Astrocyte (in vitro differentiated cells and primary cell): Measurements from ENCODE around the gene MAP7. TPM values are rescaled to one million over a fixed set of nuclear protein-coding genes. Genes with fewer than 3 reads are reported as not detected.

Experiments
- DNase-seq: peaks from one replicate; pipeline ENCODE4 v3.0.0-alpha.2; 2010; ENCODE audit warnings: low read depth
- FAIRE-seq: peaks from 2 replicates; lab custom pipeline; 2011; peaks lifted over from hg19 to GRCh38; lab: Jason Lieb, UNC
- H2AFZ ChIP-seq: 2 replicates; pipeline ENCODE4 v1.6.0; 2012; ENCODE audit warnings: low read depth, low read length, inconsistent platforms
- H3K27ac ChIP-seq: 2 replicates; pipeline ENCODE4 v1.5.1; 2011; ENCODE audit warnings: low read depth, low read length, inconsistent platforms
- H3K27me3 ChIP-seq: 2 replicates; pipeline ENCODE4 v1.6.0; 2011; ENCODE audit warnings: low read length, inconsistent platforms; ENCODE audit not compliant: insufficient read depth
- H3K36me3 ChIP-seq: 2 replicates; pipeline ENCODE4 v1.5.1; 2011; ENCODE audit warnings: low read length, inconsistent platforms; ENCODE audit not compliant: insufficient read depth
- H3K4me1 ChIP-seq: 2 replicates; pipeline ENCODE4 v1.5.1; 2011; ENCODE audit warnings: low read length, inconsistent platforms; ENCODE audit not compliant: insufficient read depth
- H3K4me2 ChIP-seq: 2 replicates; pipeline ENCODE4 v1.6.0; 2012; ENCODE audit warnings: low read length, inconsistent platforms
- H3K4me3 ChIP-seq: 2 replicates; pipeline ENCODE4 v1.5.1; 2011; ENCODE audit warnings: low read depth, mild to moderate bottlenecking, low read length, inconsistent platforms; ENCODE audit not compliant: insufficient read depth
- H3K79me2 ChIP-seq: 2 replicates; pipeline ENCODE4 v1.6.0; 2012; ENCODE audit warnings: mild to moderate bottlenecking, low read length, inconsistent platforms; ENCODE audit not compliant: insufficient read depth
- H3K9ac ChIP-seq: 2 replicates; pipeline ENCODE4 v1.6.0; 2012; ENCODE audit warnings: mild to moderate bottlenecking, low read length, inconsistent platforms
- H3K9me3 ChIP-seq: 2 replicates; pipeline ENCODE4 v1.5.1; 2012; ENCODE audit warnings: low read depth, mild to moderate bottlenecking, low read length, inconsistent platforms; ENCODE audit not compliant: insufficient read depth
- H4K20me1 ChIP-seq: 2 replicates; pipeline ENCODE4 v1.6.0; 2012; ENCODE audit warnings: low read length, inconsistent platforms; ENCODE audit not compliant: insufficient read depth
- H3K27ac Mint-ChIP-seq: one replicate; pipeline ENCODE4 v1.8.0; 2021; ENCODE audit warnings: mild to moderate bottlenecking, mixed read lengths; ENCODE audit not compliant: unreplicated experiment
- H3K27me3 Mint-ChIP-seq: one replicate; pipeline ENCODE4 v1.8.0; 2021; ENCODE audit warnings: low read depth, mixed read lengths; ENCODE audit not compliant: unreplicated experiment
- H3K36me3 Mint-ChIP-seq: one replicate; pipeline ENCODE4 v1.8.0; 2021; ENCODE audit warnings: low read depth, mixed read lengths; ENCODE audit not compliant: unreplicated experiment
- H3K4me1 Mint-ChIP-seq: one replicate; pipeline ENCODE4 v1.8.0; 2021; ENCODE audit warnings: low read depth, mixed read lengths; ENCODE audit not compliant: unreplicated experiment
- H3K4me3 Mint-ChIP-seq: one replicate; pipeline ENCODE4 v1.8.0; 2021; ENCODE audit warnings: mild to moderate bottlenecking, moderate library complexity, mixed read lengths; ENCODE audit not compliant: unreplicated experiment
- H3K9me3 Mint-ChIP-seq: one replicate; pipeline ENCODE4 v1.8.0; 2021; ENCODE audit warnings: mild to moderate bottlenecking, mixed read lengths; ENCODE audit not compliant: unreplicated experiment
- EZH2 ChIP-seq: IDR thresholded peaks from 2 replicates; pipeline ENCODE4 v1.6.1; 2012; ENCODE audit warnings: mild to moderate bottlenecking, low read length, inconsistent platforms; ENCODE audit not compliant: insufficient read depth
- total RNA-seq: library from RNA; stranded (reverse); gene quantifications from 2 replicates; pipeline ENCODE4 v1.2.1, GENCODE V29; 2021
- TF ChIP-seq, protein P1 (sequence below): IDR thresholded peaks from 2 replicates; pipeline ENCODE4 v1.5.1; 2011; ENCODE audit warnings: low read depth, mild to moderate bottlenecking, inconsistent platforms, low read length, moderate library complexity; ENCODE audit not compliant: insufficient read depth

MAP7 gene
- total RNA-seq, 1 donor from 2014 or later, result 3.3 TPM

DNA sequence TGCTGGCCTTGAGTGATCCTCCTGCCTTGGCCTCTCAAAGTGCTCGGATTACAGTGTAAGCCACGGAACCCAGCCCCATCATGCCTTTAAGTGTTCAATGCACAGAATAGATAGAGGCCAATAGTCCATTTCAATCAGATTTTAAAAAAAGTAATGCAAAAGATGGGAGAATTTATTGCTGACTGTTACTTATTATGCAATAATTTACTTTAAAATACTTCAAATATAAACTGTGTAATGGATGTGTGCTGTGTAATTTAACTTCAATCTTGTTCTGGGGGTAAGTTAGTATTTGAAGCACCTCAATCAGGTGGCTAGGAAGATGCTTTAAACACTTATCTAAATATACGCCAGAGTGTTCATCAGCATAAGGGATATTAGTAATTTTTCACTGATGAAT is 208.9 kb downstream of the MAP7 start:
- no peaks in the 10 kb centered on the region for H3K36me3 Mint-ChIP-seq
- FAIRE-seq (no peak), DNase-seq (no peak)
- H3K4me2 ChIP-seq, result no peak overlapping the region
- H3K9ac ChIP-seq, result no peak overlapping the region
- TF ChIP-seq EZH2, result no peak
- TF ChIP-seq, protein P1, sequence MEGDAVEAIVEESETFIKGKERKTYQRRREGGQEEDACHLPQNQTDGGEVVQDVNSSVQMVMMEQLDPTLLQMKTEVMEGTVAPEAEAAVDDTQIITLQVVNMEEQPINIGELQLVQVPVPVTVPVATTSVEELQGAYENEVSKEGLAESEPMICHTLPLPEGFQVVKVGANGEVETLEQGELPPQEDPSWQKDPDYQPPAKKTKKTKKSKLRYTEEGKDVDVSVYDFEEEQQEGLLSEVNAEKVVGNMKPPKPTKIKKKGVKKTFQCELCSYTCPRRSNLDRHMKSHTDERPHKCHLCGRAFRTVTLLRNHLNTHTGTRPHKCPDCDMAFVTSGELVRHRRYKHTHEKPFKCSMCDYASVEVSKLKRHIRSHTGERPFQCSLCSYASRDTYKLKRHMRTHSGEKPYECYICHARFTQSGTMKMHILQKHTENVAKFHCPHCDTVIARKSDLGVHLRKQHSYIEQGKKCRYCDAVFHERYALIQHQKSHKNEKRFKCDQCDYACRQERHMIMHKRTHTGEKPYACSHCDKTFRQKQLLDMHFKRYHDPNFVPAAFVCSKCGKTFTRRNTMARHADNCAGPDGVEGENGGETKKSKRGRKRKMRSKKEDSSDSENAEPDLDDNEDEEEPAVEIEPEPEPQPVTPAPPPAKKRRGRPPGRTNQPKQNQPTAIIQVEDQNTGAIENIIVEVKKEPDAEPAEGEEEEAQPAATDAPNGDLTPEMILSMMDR, result no peak
- no peaks in the 10 kb centered on the region for H3K4me1 Mint-ChIP-seq
- H3K9me3 ChIP-seq, result no peaks in the 10 kb centered on the region
- no peak overlapping the region for H3K4me3 ChIP-seq
- H3K4me3 Mint-ChIP-seq, result no peak overlapping the region
- H3K4me1 ChIP-seq, result no peaks in the 10 kb centered on the region
- H3K36me3 ChIP-seq, result no peaks in the 10 kb centered on the region
- no peaks in the 10 kb centered on the region for H3K27me3 ChIP-seq
- H2AFZ ChIP-seq, result no peak overlapping the region
- H3K27ac Mint-ChIP-seq, result no peak overlapping the region
- H4K20me1 ChIP-seq, result no peaks in the 10 kb centered on the region
- H3K27ac ChIP-seq, result no peak overlapping the region
- no peaks in the 10 kb centered on the region for H3K27me3 Mint-ChIP-seq
- no peaks in the 10 kb centered on the region for H3K79me2 ChIP-seq
- H3K9me3 Mint-ChIP-seq, result no peaks in the 10 kb centered on the region

DNA sequence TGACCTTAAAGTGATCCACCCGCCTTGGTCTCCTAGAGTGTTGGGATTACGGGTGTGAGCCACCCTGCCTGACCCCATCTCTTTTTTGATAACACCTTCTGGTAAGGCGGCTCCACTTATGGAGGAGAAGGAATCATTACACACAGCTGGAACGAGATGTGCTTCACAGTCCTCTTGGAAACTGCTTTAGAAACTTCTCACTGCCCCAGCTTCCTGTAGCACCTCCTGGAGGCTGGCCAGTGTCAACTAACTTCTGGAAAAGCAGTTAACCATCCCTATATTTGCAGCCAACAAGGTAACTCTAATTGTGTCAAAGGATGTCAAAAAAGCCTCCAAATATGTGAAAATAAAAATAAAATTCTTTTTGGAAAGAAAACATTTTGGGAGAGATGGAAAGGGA is 211.7 kb downstream of the MAP7 start:
- DNase-seq (no peak), FAIRE-seq (no peak)
- Histone ChIP-seq H3K27me3 (no peaks in the 10 kb centered on the region), H3K27ac (no peak overlapping the region), H4K20me1 (no peaks in the 10 kb centered on the region), H3K36me3 (no peaks in the 10 kb centered on the region), H3K79me2 (no peaks in the 10 kb centered on the region), H3K9me3 (no peaks in the 10 kb centered on the region), H3K9ac (no peak overlapping the region), H2AFZ (no peak overlapping the region), H3K4me3 (no peak overlapping the region), H3K4me2 (no peak overlapping the region), H3K4me1 (no peaks in the 10 kb centered on the region)
- Mint-ChIP-seq H3K27me3 (no peaks in the 10 kb centered on the region), H3K36me3 (no peaks in the 10 kb centered on the region), H3K27ac (no peak overlapping the region), H3K4me3 (no peak overlapping the region), H3K4me1 (no peaks in the 10 kb centered on the region), H3K9me3 (no peaks in the 10 kb centered on the region)
- TF ChIP-seq, protein P1, result no peak
- no peak for TF ChIP-seq EZH2

DNA sequence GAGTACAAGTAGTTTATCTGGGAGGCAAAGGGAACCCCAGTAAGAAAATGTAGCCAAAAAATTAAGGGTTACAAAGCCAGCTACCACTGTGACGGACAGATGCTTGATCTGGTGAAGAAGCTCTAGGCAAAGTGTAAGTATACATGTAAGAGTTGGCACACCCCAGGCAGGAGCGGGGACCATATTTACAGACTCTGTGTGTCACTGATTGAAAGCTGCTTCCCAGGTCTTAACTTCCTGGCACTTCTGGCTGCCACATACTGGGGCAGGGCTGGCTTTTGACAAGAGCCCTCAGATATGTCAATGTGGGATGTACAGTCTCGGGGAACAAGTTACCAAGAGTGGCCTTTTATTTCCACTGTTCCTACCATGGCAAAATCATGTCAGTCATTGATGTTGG is 212.6 kb downstream of the MAP7 start:
- H3K4me2 ChIP-seq, result no peak overlapping the region
- no peak overlapping the region for H3K27ac ChIP-seq
- H4K20me1 ChIP-seq, result no peaks in the 10 kb centered on the region
- Mint-ChIP-seq H3K4me1 (no peaks in the 10 kb centered on the region), H3K27ac (no peak overlapping the region), H3K4me3 (no peak overlapping the region), H3K9me3 (no peaks in the 10 kb centered on the region), H3K36me3 (no peaks in the 10 kb centered on the region), H3K27me3 (no peaks in the 10 kb centered on the region)
- H3K9me3 ChIP-seq, result no peaks in the 10 kb centered on the region
- TF ChIP-seq, protein P1, result no peak
- no peak for TF ChIP-seq EZH2
- FAIRE-seq (no peak), DNase-seq (no peak)
- no peaks in the 10 kb centered on the region for H3K4me1 ChIP-seq
- H3K4me3 ChIP-seq, result no peak overlapping the region
- no peak overlapping the region for H3K9ac ChIP-seq
- no peaks in the 10 kb centered on the region for H3K36me3 ChIP-seq
- peaks cover 2% of the 10 kb centered on the region for H3K27me3 ChIP-seq
- no peak overlapping the region for H2AFZ ChIP-seq
- H3K79me2 ChIP-seq, result no peaks in the 10 kb centered on the region
